HL-60/S4 treated with retinoic acid at 250 ng/mL for 4 days and 3 days (cell line): ENCODE results near the gene FAM167B.
"Not testable (repeated sequence)": the region's sequence is repeated elsewhere in the genome, so short reads cannot be mapped to it uniquely, and the experiment has no call there.

Source experiments
- in situ Hi-C: fragments of 300-500 bp; cut with MboI; formaldehyde crosslinking; loops from 2 replicates; pipeline ENCODE4 v1.7.0; 2022; ENCODE audit warnings: low sequenced_read_pairs

The FAM167B gene

GRCh38 chr1:32291708-32292538 is 44.9 kb downstream of the FAM167B start, which contains the start of gene HDAC1:
HDAC1 (plus strand) TSS chr1:32292083; CDS start chr1:32292170, 87 bp downstream.
- in situ Hi-C loops: no loop called here

- in situ Hi-C loops: not testable (repeated sequence)
Observed at GRCh38 chr1:32298211-32298610, 51.2 kb downstream of the FAM167B start.
